CD4-positive, alpha-beta T cell treated with Interleukin-6 for 4 hours (primary cell): ENCODE results near the gene NOTUM.
A peak's percentile ranks its signal among the peaks of the same experiment; 100 is the strongest.
"Not testable (repeated sequence)": the region's sequence is repeated elsewhere in the genome, so short reads cannot be mapped to it uniquely, and the experiment has no call there.

Experiments
- DNase-seq: peaks from one replicate; pipeline ENCODE4 v3.0.0-alpha.2; 2020; ENCODE audit warnings: mixed read lengths

Gene NOTUM

GRCh38 chr17:81956607-81957589 lies 4.1 kb downstream of the NOTUM start:
- DNase-seq, result no peak

GRCh38 chr17:81955756-81956544 lies 5.0 kb downstream of the NOTUM start:
- DNase-seq, result no peak

GRCh38 chr17:81955058-81955681 lies 5.8 kb downstream of the NOTUM start:
- DNase-seq, result no peak

GRCh38 chr17:81954131-81955057 lies 6.6 kb downstream of the NOTUM start:
- DNase-seq, result no peak

- DNase-seq, result not testable (repeated sequence)
Observed at GRCh38 chr17:81953443-81953842, 7.5 kb downstream of the NOTUM start.

GRCh38 chr17:81952792-81953228 lies 8.2 kb downstream of the NOTUM start:
- DNase-seq, result no peak

- no peak for DNase-seq
Observed at GRCh38 chr17:81951785-81952684, 9.0 kb downstream of the NOTUM start.

GRCh38 chr17:81950501-81950900 lies 10.5 kb downstream of the NOTUM start:
- DNase-seq, result no peak

- no peak for DNase-seq
Observed at GRCh38 chr17:81948635-81949378, 12.2 kb downstream of the NOTUM start.

- no peak for DNase-seq
Observed at GRCh38 chr17:81947189-81947588, 13.8 kb downstream of the NOTUM start, which contains the start of gene MYADML2. Gene MYADML2 (minus strand): TSS chr17:81947233. CDS start chr17:81941741, 5,492 bp downstream.

GRCh38 chr17:81944858-81945257 lies 16.1 kb downstream of the NOTUM start:
- DNase-seq, result no peak

- DNase-seq, result no peak
Observed at GRCh38 chr17:81942167-81942553, 18.8 kb downstream of the NOTUM start.

GRCh38 chr17:81941484-81942166 lies 19.4 kb downstream of the NOTUM start:
- DNase-seq, result no peak

- DNase-seq, result peak; percentile 0
Observed at GRCh38 chr17:81940538-81941483, 20.2 kb downstream of the NOTUM start.

- peak; percentile 0 for DNase-seq
Observed at GRCh38 chr17:81939881-81940385, 21.1 kb downstream of the NOTUM start.

GRCh38 chr17:81939218-81939617 lies 21.8 kb downstream of the NOTUM start:
- DNase-seq, result peak; percentile 0

GRCh38 chr17:81935709-81936084 lies 25.3 kb downstream of the NOTUM start:
- peak; percentile 0 for DNase-seq
